Muscle layer of colon (tissue), 2 donors: ENCODE data around the gene TBC1D1.
A peak's percentile ranks its signal among the peaks of the same experiment; 100 is the strongest.

Source experiments
- H3K27ac ChIP-seq: one replicate; pipeline ENCODE4 v1.7.0; 2013; ENCODE audit warnings: low read depth, mild to moderate bottlenecking, low read length, moderate library complexity
- H3K27me3 ChIP-seq, 2 donors: one replicate each; pipeline ENCODE4 v1.7.0; 2013; ENCODE audit warnings: low read length in 2 of 2, mild to moderate bottlenecking in 2 of 2; ENCODE audit not compliant: insufficient read depth in 2 of 2, control insufficient read depth in 1 of 2
- H3K36me3 ChIP-seq: one replicate; pipeline ENCODE4 v1.7.0; 2013; ENCODE audit warnings: mild to moderate bottlenecking, low read length; ENCODE audit not compliant: insufficient read depth
- H3K4me1 ChIP-seq: one replicate; pipeline ENCODE4 v1.7.0; 2013; ENCODE audit warnings: mild to moderate bottlenecking, low read length; ENCODE audit not compliant: insufficient read depth
- H3K4me3 ChIP-seq, 2 donors: one replicate each; pipeline ENCODE4 v1.7.0; 2013; ENCODE audit warnings: low read length in 2 of 2, low read depth in 1 of 2, mild to moderate bottlenecking in 1 of 2, moderate library complexity in 1 of 2
- H3K9ac ChIP-seq: one replicate; pipeline ENCODE4 v1.7.0; 2013; ENCODE audit warnings: low read length
- H3K9me3 ChIP-seq: one replicate; pipeline ENCODE4 v1.7.0; 2013; ENCODE audit warnings: mild to moderate bottlenecking, low read length
- donor health status: abdominal sarcoma.
- donor health status: Adenocarcinoma of cecum.

The TBC1D1 gene

DNA sequence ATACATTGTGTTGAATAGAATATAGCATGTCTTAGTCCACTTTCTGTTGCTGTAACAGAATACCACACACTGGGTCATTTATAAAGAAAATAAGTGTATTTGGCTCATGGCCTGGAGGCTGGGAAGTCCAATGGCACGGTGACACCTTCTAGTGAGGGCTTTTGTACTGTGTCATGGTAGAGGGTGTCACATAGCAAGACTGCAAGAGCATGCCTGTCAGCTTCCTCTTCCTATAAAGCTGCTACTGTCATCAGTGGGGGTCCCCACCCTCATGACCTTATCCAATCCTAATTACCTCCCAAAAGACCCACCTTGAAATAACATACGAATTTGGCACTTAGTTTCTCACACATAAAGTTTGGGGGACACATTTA is 262.5 kb downstream of the TBC1D1 start:
- no peak overlapping the region for H3K27ac ChIP-seq
- no peaks in the 10 kb centered on the region for H3K4me1 ChIP-seq

GRCh38 chr4:38154252-38154651 is 263.4 kb downstream of the TBC1D1 start:
- Histone ChIP-seq H3K9ac (no peak overlapping the region), H3K27me3 (no peaks in the 10 kb centered on the region), H3K4me1 (no peaks in the 10 kb centered on the region), H3K27ac (peak overlapping the region; percentile 22), H3K9me3 (no peaks in the 10 kb centered on the region), H3K4me3 (no peak overlapping the region), H3K36me3 (no peaks in the 10 kb centered on the region)

More for the DNA sequence above, 262.5 kb downstream of the TBC1D1 start:
- no peak overlapping the region for H3K4me3 ChIP-seq
- H3K36me3 ChIP-seq: no peaks in the 10 kb centered on the region
- no peaks in the 10 kb centered on the region for H3K27me3 ChIP-seq
- H3K9ac ChIP-seq: no peak overlapping the region
- no peaks in the 10 kb centered on the region for H3K9me3 ChIP-seq

DNA sequence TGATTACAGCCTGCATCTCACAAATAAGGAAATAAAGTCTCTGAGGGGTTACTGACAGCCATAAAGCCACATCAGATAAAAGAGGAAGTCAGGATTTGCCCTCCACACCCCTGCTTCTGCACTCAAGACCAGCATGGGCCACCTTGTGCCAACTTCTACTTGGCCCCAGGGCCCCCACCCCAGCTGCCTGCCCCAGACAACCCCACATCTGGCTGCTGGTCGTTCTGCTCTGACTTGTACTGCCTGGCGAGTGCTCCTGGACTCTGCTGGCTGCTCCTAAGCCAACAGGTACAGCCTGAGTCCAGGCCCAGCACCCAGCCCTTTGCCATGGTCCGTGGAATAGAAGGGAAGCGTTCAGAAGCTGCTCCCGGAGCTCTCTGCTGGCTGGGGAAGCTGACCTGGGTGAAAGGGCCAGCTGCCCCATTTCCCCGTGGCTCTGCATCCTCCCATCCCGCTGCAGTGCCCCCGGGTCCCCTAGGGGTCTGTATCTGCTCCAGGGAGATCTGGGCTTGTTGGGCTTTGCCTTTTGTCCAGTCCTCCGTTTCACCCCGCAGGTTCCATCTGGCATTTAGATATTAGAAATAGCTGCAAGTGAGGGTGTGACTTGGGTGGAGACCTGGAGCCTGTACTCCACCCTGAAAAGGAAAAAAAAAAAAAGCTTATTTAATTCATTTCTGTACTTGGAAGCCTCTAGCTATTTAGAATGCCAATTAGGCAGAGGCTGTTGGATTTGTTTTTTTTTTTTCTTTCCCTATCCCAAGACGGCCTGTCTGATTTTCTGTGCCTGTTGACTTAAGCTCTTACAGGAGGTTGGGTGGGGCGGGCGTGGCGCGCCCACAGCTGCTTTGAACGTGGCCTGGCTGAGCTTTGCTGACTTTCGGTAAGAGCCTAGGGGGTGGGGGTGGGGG is 264.1 kb downstream of the TBC1D1 start:
- Histone ChIP-seq H3K27ac (peak overlapping the region; percentile 22), H3K9me3 (no peaks in the 10 kb centered on the region), H3K27me3 (no peaks in the 10 kb centered on the region), H3K36me3 (no peaks in the 10 kb centered on the region), H3K9ac (no peak overlapping the region), H3K4me3 (no peak overlapping the region), H3K4me1 (no peaks in the 10 kb centered on the region)

DNA sequence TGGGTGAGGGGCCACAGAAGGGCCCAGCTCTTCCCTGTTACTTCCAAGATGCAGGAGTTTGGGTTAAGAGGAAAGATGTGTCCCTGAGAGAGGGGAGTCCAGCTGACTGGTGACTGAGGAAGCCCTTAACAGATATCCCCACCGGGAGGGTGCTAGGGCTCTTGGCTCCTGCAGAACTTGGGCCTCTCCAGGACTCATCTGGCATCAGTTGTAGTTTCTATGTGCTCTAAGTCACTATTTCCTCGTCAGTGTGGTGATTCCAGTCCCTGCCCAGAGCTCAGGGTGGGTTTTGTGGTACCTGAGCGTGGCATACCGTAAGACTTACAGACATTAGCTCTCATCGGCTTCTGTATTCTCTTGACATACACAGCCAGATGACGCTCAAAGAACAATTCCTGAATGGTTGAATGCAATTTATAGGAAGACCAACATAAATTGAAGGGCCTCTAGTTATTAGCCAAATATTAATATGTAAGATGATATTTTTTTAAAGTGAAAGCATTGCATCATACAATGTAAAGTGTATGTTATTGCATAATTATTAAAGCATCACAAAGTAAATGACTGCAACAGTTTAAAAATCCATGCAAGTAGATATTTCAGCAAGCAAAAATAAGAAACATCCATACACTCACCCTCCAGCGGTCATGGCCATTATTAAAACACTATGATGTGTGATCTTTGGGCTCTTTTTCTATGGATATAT is 264.9 kb downstream of the TBC1D1 start:
- Histone ChIP-seq H3K4me3 (no peak overlapping the region), H3K36me3 (no peaks in the 10 kb centered on the region), H3K27ac (no peak overlapping the region), H3K27me3 (no peaks in the 10 kb centered on the region), H3K9me3 (no peaks in the 10 kb centered on the region), H3K9ac (no peak overlapping the region), H3K4me1 (peaks cover 6% of the 10 kb centered on the region)

- Histone ChIP-seq H3K4me3 (no peak overlapping the region), H3K9ac (no peak overlapping the region), H3K36me3 (no peaks in the 10 kb centered on the region), H3K9me3 (no peaks in the 10 kb centered on the region), H3K27me3 (no peaks in the 10 kb centered on the region), H3K27ac (no peak overlapping the region), H3K4me1 (peaks cover 6% of the 10 kb centered on the region)
These were observed 266.7 kb downstream of the TBC1D1 start for GRCh38 chr4:38157592-38157991.

DNA sequence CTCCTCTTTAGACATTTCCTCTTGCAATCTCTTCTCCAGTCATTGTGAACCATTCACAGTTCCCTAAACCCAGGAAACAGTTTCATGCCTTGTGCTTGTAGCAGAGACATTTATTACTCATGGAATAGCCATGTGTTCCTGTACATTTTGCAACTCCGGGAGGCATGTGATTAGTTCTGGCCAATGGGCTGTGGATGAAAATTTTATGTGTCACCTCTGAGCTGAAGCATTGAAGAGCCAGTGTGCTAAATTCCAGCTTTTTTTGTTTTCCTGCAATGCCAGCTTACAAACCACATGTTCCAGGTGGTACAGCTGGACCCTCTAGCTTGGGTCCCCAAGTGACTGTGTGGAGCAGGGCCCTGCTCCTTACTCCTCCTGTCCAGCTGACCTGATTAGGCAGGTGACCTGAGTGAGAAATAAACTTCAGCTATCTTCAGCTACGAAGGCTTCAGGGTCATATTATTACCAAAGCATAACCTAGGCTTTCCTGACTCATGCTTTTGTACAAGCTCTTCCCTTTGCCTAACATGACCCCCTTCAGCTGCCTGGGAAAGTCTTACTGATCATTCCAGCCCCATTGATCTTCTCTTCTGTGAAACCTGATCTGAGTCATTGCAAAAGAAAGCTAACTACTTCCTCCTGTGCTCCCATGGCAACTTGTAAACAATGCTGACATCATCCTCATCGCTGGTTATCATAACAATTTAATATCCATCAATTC is 269.8 kb downstream of the TBC1D1 start:
- Histone ChIP-seq H3K9ac (no peak overlapping the region), H3K36me3 (no peaks in the 10 kb centered on the region), H3K9me3 (no peaks in the 10 kb centered on the region), H3K4me3 (no peak overlapping the region), H3K4me1 (peaks cover 6% of the 10 kb centered on the region), H3K27ac (no peak overlapping the region), H3K27me3 (no peaks in the 10 kb centered on the region)

- Histone ChIP-seq H3K4me3 (no peak overlapping the region), H3K36me3 (no peaks in the 10 kb centered on the region), H3K27ac (no peak overlapping the region), H3K9me3 (no peaks in the 10 kb centered on the region), H3K9ac (no peak overlapping the region), H3K27me3 (no peaks in the 10 kb centered on the region), H3K4me1 (peaks cover 6% of the 10 kb centered on the region)
These were observed 270.6 kb downstream of the TBC1D1 start for GRCh38 chr4:38161208-38162113.

GRCh38 chr4:38162240-38162784 is 271.4 kb downstream of the TBC1D1 start:
- Histone ChIP-seq H3K36me3 (no peaks in the 10 kb centered on the region), H3K4me3 (no peak overlapping the region), H3K4me1 (peaks cover 6% of the 10 kb centered on the region), H3K27me3 (no peaks in the 10 kb centered on the region), H3K9me3 (no peaks in the 10 kb centered on the region), H3K27ac (no peak overlapping the region), H3K9ac (no peak overlapping the region)

- H3K27me3 ChIP-seq: no peaks in the 10 kb centered on the region
- H3K27ac ChIP-seq: no peak overlapping the region
- H3K9me3 ChIP-seq: no peaks in the 10 kb centered on the region
- H3K4me1 ChIP-seq: peaks cover 6% of the 10 kb centered on the region
- H3K4me3 ChIP-seq: no peak overlapping the region
- no peak overlapping the region for H3K9ac ChIP-seq
- H3K36me3 ChIP-seq: no peaks in the 10 kb centered on the region
These were observed 272.5 kb downstream of the TBC1D1 start for GRCh38 chr4:38163216-38164006.

DNA sequence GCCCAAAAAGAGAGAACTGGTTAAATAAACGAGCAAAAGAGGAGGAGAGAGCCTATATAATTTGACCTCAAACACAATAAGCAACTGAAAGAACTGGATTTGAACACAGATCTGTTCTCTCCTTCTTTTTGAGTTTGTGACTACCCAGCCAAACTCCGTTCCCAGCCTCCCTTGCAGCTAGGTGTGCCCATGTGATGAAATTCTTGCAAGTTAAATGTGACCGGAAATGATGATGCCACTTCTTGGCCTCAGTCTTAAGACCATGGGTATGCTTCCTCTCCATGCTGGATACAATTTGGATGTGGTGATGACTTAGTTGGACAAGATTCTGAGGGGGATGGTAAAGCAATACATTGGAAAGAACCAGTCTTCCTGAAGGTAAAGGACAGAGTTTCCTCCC is 273.5 kb downstream of the TBC1D1 start:
- no peaks in the 10 kb centered on the region for H3K9me3 ChIP-seq
- H3K4me3 ChIP-seq: no peak overlapping the region
- peaks cover 6% of the 10 kb centered on the region for H3K4me1 ChIP-seq
- H3K9ac ChIP-seq: no peak overlapping the region
- H3K27me3 ChIP-seq: no peaks in the 10 kb centered on the region
- no peak overlapping the region for H3K27ac ChIP-seq
- no peaks in the 10 kb centered on the region for H3K36me3 ChIP-seq
